Epithelial cell of proximal tubule (primary cell): ENCODE results near the gene ITGAV. TPM values are rescaled to one million over a fixed set of nuclear protein-coding genes. Genes with fewer than 3 reads are reported as not detected.
A peak's percentile ranks its signal among the peaks of the same experiment; 100 is the strongest.

ENCODE experiments used
- DNase-seq: peaks from one replicate; pipeline ENCODE4 v3.0.0-alpha.2; 2011; ENCODE audit warnings: low read depth
- H3K4me3 ChIP-seq: 2 replicates; pipeline ENCODE4 v1.5.1; 2011; ENCODE audit warnings: low read depth, mild to moderate bottlenecking, low read length
- CTCF ChIP-seq: conservative IDR thresholded peaks from 2 replicates; pipeline ENCODE4 v1.5.1; 2012; ENCODE audit warnings: low read depth, mild to moderate bottlenecking, low read length
- total RNA-seq: library from RNA; depleted of rRNA; stranded (reverse); fragments of >200 nt; gene quantifications from 2 replicates; pipeline ENCODE4 v1.2.3, GENCODE V29; 2015

Gene ITGAV
- total RNA-seq, result 98.8 and 135 TPM in 2 replicates

DNA sequence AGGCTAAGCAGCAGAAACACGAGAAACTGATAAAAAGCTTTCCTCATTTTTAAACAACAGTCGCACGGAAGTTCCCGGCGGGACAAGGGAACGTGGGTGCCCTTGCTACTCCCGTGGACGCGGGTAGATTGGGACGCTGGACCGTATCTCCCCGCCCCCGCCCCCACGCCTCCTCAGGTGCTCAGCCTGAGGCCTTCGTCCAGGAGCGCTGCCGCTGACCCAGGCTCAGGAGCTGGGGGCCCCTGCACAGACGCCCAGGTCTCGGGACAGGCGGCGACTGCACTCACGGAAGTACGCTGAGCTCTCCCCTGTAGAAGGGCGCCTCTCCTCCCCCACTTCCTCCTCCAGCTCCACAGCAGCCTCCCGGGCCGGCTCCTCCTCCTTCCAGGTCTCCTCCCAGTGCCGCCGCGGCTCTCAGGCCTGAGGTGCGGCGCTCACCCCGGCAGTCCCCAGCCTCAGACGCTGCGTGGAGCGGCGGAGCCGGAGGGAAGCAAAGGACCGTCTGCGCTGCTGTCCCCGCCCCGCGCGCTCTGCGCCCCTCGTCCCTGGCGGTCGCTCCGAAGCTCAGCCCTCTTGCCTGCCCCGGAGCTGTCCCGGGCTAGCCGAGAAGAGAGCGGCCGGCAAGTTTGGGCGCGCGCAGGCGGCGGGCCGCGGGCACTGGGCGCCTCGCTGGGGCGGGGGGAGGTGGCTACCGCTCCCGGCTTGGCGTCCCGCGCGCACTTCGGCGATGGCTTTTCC, at the start of gene ITGAV:
Gene ITGAV (plus strand): TSS at position 445 of the 738 bp plus-strand sequence. CDS start 283 bp downstream, at position 728.
- H3K4me3 ChIP-seq, result peak within 1 kb of the TSS; percentile 89
- no peak for TF ChIP-seq CTCF
- DNase-seq, result no peak

DNA sequence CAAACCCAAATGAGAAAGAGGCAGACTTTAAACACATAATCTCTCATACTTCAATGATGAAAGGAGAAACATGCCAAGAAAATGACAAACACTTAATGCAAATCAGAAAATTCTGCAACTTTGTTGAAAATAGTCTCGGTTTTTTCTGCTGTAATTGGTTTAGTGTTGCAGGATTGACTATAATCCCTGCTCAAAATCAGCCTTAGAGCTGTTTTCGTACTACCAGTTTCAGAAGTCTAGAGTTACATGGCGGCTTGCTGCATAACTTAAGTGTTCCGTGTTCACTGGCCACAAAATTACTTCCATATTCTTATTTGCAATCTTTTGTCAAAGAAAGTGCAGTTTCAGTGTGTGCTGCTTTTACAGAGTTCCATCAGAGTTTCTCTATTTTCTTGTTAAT, 48.9 kb upstream of the ITGAV start:
- no peak for TF ChIP-seq CTCF
- no peak overlapping the region for H3K4me3 ChIP-seq
- no peak for DNase-seq

DNA sequence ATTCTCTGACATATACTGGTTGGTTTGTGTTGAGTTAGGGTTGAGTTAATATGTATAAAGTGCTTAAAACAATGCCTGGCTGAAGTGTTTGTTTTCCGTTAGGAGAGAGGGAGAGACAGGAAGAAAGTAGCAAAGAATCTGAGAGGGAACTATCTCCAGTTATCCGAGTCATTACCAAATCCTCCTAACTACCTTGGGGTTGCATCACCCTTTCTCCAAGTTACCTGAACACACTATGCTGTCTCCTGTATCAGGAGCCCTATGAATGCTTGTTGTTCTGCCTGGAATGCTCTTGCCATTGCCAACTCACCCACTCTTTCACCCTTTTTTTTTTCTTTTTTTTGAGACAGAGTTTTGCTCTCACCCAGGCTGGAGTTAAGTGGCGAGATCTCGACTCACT, 47.9 kb upstream of the ITGAV start:
- peak; percentile 32 for DNase-seq
- H3K4me3 ChIP-seq, result no peak overlapping the region
- no peak for TF ChIP-seq CTCF

- H3K4me3 ChIP-seq, result no peak overlapping the region
- TF ChIP-seq CTCF, result no peak
- DNase-seq, result peak; percentile 68
Measured at GRCh38 chr2:186543561-186544131, 46.2 kb upstream of the ITGAV start.

- no peak overlapping the region for H3K4me3 ChIP-seq
- TF ChIP-seq CTCF, result no peak
- DNase-seq, result peak; percentile 93
Measured at GRCh38 chr2:186544255-186544675, 45.6 kb upstream of the ITGAV start.

- no peak for TF ChIP-seq CTCF
- peak; percentile 20 for DNase-seq
- H3K4me3 ChIP-seq, result no peak overlapping the region
Measured at GRCh38 chr2:186546846-186547245, 43.0 kb upstream of the ITGAV start.
